Measurements from ENCODE around the gene PIWIL4. TPM values are rescaled to one million over a fixed set of nuclear protein-coding genes. Genes with fewer than 3 reads are reported as not detected.

Gene PIWIL4
- total and polyA plus RNA-seq, 2 of the 8 experiments (the other 6 are each of a cell fraction or from before 2014, with no cell fraction given) = 0.51 to 0.52 TPM

GRCh38 chr11:94649964-94650623, 82.9 kb downstream of the PIWIL4 start:
- CTCF ChIA-PET (ENCODE audit: partially characterized antibody) = interaction anchor here (1.0 to 1.8 kb wide), 2 partner anchors 85 to 93 kb away, joined by 3 to 5 read pairs; no protein-coding TSS in a partner anchor
- FAIRE-seq = peak; percentile 86
- no peak for TF ChIP-seq SAP30 (IDR thresholded peaks at IDR 0.05; ENCODE audit: insufficient read depth, insufficient replicate concordance, low read length)
- peak; percentile 97 for TF ChIP-seq TEAD4 (IDR thresholded peaks at IDR 0.05; ENCODE audit: low read depth, low read length)
- TF ChIP-seq SP1 (IDR thresholded peaks at IDR 0.05; ENCODE audit: low read depth, low read length) = peak; percentile 85
- TF ChIP-seq POLR2A (IDR thresholded peaks at IDR 0.05; ENCODE audit: control extremely low read depth in 1 of 2, low read depth in 2 of 2, low read length in 2 of 2) = peak in 1 of 2 experiments; percentile 74; a peak in 1 of 3 replicates
- TF ChIP-seq RFX5 (IDR thresholded peaks at IDR 0.05; ENCODE audit: borderline replicate concordance, low read depth, low read length) = no peak
- TF ChIP-seq SIN3A (conservative IDR thresholded peaks at IDR 0.05 in 1 of 2, IDR thresholded peaks at IDR 0.05 in 1 of 2; ENCODE audit: low read depth in 1 of 2, low read length in 2 of 2) = peak in 1 of 2 experiments; percentile 51; a peak in 1 of 4 replicates
- 0 out of 2 replicates have a peak, but pooled peaks have one; percentile 14 for TF ChIP-seq CHD1 (IDR thresholded peaks at IDR 0.05; ENCODE audit: low read depth, low read length)
- TF ChIP-seq CTCF (IDR thresholded peaks at IDR 0.05; ENCODE audit: control extremely low read depth in 1 of 3, insufficient read depth in 1 of 3, low read depth in 1 of 3, low read length in 3 of 3) = no peak

More at GRCh38 chr11:94649964-94650623, 82.9 kb downstream of the PIWIL4 start:
- peak overlapping the region; percentile 51 for H3K4me2 ChIP-seq (ENCODE audit: insufficient read depth in 1 of 2, low read depth in 2 of 2, low read length in 2 of 2)
- H3K36me3 ChIP-seq (ENCODE audit: control insufficient read depth in 2 of 4, insufficient read depth in 4 of 4, low read length in 3 of 4) = peaks cover 0 to 3% (median 1%) of the 10 kb centered on the region in 4 experiments; a peak in 3 of 8 replicates
- H3K4me1 ChIP-seq (replicated peaks in 1 of 4; ENCODE audit: control insufficient read depth in 3 of 4, insufficient read depth in 4 of 4, low read length in 3 of 4) = peaks cover 5 to 27% (median 16%) of the 10 kb centered on the region in 4 experiments; a peak in 6 of 7 replicates
- peak overlapping the region; percentile 74 for H3K56ac ChIP-seq (replicated peaks; ENCODE audit: insufficient read length, low read depth, low read length)
- H4K8ac ChIP-seq (ENCODE audit: extremely low read depth, insufficient read depth, low read length) = no peak overlapping the region
- H2AK5ac ChIP-seq (ENCODE audit: low read depth, low read length) = no peak overlapping the region
- 13% methylated on average over 4 of the region's 4 CpGs; no CpG with 5 or more reads in 1 of the 2 experiments for WGBS, 2 experiments (ENCODE audit: extremely low coverage in 1 of 2, insufficient coverage in 1 of 2, insufficient read length in 1 of 2, insufficient replicate concordance in 2 of 2, low coverage in 1 of 2, low lambda C conversion rate in 2 of 2, missing lambda C conversion rate in 1 of 2)
- H3K9me3 ChIP-seq (ENCODE audit: insufficient read depth in 2 of 2, low read depth in 1 of 2, low read length in 1 of 2) = no peaks in the 10 kb centered on the region
- no peak overlapping the region for H3K23ac ChIP-seq (ENCODE audit: insufficient read length)
- POLR2A ChIA-PET (ENCODE audit: partially characterized antibody) = interaction anchor here (0.7 to 11.5 kb wide), 14 partner anchors 9 to 118 kb away, joined by 3 to 167 read pairs (median 10); partner anchors contain the start of gene AMOTL1
- H3K4ac ChIP-seq (replicated peaks; ENCODE audit: insufficient read length, low read depth, low read length) = peak overlapping the region; percentile 98
- no peak overlapping the region for H2BK15ac ChIP-seq (ENCODE audit: low read length)
- H4K20me1 ChIP-seq (replicated peaks in 1 of 2; ENCODE audit: control insufficient read depth in 1 of 2, insufficient read depth in 2 of 2, low read length in 2 of 2) = no peaks in the 10 kb centered on the region
- H2AFZ ChIP-seq (ENCODE audit: low read length) = no peak overlapping the region
- peaks cover 0 to 43% of the 10 kb centered on the region in 2 experiments; a peak in 2 of 4 replicates for H3K79me2 ChIP-seq (ENCODE audit: control insufficient read depth in 1 of 2, insufficient read depth in 2 of 2, low read length in 2 of 2)
- peak overlapping the region; percentile 88; the same call in 1 of the 2 replicates for H2BK20ac ChIP-seq (ENCODE audit: low read length)
- H3K14ac ChIP-seq (ENCODE audit: insufficient read length) = no peak overlapping the region
- no peak overlapping the region for H4K5ac ChIP-seq (ENCODE audit: insufficient read length, low read depth, low read length)
- peak overlapping the region; percentile 12 to 62 (median 32); a peak in 6 of 8 replicates for H3K4me3 ChIP-seq (ENCODE audit: extremely low read depth in 1 of 4, insufficient read depth in 2 of 4, low read depth in 3 of 4, low read length in 4 of 4)
- peak overlapping the region; percentile 70 for H3K27ac ChIP-seq (ENCODE audit: low read depth, low read length)
- H3K23me2 ChIP-seq (ENCODE audit: low read depth, low read length) = no peaks in the 10 kb centered on the region
- H4K91ac ChIP-seq (replicated peaks; ENCODE audit: insufficient read length, low read length) = peak overlapping the region; percentile 89
- H3K18ac ChIP-seq (ENCODE audit: extremely low read depth, low read length) = peak overlapping the region; percentile 85; the same call in 1 of the 2 replicates
- H3K9ac ChIP-seq (replicated peaks in 1 of 4; ENCODE audit: extremely low read depth in 1 of 4, low read depth in 3 of 4, low read length in 3 of 4) = peak overlapping the region; percentile 26 to 71 (median 44); a peak in 6 of 7 replicates
- no peaks in the 10 kb centered on the region for H3K27me3 ChIP-seq (replicated peaks in 1 of 4; ENCODE audit: control insufficient read depth in 3 of 4, extremely low read depth in 1 of 4, insufficient read depth in 3 of 4, low read length in 3 of 4)
- peak overlapping the region; percentile 95; the same call in 1 of the 2 replicates for H2BK5ac ChIP-seq (ENCODE audit: low read depth, low read length)
- peak overlapping the region; percentile 85; the same call in 1 of the 2 replicates for H2BK12ac ChIP-seq (ENCODE audit: low read depth, low read length)
- H2BK120ac ChIP-seq (replicated peaks; ENCODE audit: low read depth, low read length) = peak overlapping the region; percentile 35
- peaks cover 2% of the 10 kb centered on the region; the same call in 1 of the 2 replicates for H3K79me1 ChIP-seq (ENCODE audit: low read depth, low read length)
- DNase-seq (ENCODE audit: low read depth in 1 of 2, low spot score in 2 of 2) = peak in 1 of 2 experiments; percentile 46
